ENCODE measurements around the gene E2F1.

E2F1 gene, protein sequence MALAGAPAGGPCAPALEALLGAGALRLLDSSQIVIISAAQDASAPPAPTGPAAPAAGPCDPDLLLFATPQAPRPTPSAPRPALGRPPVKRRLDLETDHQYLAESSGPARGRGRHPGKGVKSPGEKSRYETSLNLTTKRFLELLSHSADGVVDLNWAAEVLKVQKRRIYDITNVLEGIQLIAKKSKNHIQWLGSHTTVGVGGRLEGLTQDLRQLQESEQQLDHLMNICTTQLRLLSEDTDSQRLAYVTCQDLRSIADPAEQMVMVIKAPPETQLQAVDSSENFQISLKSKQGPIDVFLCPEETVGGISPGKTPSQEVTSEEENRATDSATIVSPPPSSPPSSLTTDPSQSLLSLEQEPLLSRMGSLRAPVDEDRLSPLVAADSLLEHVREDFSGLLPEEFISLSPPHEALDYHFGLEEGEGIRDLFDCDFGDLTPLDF

DNA sequence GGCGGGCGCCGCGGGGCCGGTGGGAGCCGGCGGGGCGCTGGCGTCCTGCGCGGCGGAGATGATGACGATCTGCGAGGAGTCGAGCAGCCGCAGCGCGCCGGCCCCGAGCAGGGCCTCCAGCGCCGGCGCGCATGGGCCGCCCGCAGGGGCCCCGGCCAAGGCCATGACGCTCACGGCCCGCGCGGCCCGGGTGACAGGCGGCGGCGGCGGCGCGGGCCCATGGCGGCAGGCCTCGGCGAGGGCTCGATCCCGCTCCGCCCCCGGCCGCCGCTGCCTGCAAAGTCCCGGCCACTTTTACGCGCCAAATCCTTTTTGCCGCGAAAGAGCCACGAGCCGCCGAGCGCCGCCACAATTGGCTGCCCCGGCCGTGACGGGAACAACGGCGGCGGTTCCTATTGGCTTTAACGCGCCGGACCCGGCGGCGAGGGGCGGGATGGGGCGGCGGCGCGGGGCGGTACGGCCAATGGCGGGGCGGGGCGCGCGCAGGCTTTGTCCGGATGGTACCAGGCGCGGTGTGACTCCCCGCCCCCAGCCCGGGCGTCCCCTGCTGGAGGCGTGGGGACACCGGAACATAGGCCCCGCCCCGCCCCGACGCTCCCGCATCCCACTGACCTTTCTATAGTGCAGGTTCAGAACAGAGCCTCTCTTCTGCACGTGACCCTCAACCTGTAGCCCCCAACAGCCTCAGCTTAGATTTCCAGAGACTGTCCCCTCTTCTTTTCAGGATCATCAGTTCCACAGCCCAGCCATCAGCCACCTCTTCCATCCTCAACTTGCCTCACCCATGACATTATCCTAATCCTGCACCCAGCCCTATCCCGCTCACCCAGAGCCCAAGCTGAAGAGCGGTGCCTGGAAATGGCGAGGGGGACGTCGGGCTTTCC lies at the start of gene E2F1:
TSS of gene E2F1 (minus strand) at position 286 of the 884 bp plus-strand sequence. CDS start at position 165, 121 bp downstream.
- peak; percentile 94 for DNase-seq (ENCODE audit: low read depth)

DNA sequence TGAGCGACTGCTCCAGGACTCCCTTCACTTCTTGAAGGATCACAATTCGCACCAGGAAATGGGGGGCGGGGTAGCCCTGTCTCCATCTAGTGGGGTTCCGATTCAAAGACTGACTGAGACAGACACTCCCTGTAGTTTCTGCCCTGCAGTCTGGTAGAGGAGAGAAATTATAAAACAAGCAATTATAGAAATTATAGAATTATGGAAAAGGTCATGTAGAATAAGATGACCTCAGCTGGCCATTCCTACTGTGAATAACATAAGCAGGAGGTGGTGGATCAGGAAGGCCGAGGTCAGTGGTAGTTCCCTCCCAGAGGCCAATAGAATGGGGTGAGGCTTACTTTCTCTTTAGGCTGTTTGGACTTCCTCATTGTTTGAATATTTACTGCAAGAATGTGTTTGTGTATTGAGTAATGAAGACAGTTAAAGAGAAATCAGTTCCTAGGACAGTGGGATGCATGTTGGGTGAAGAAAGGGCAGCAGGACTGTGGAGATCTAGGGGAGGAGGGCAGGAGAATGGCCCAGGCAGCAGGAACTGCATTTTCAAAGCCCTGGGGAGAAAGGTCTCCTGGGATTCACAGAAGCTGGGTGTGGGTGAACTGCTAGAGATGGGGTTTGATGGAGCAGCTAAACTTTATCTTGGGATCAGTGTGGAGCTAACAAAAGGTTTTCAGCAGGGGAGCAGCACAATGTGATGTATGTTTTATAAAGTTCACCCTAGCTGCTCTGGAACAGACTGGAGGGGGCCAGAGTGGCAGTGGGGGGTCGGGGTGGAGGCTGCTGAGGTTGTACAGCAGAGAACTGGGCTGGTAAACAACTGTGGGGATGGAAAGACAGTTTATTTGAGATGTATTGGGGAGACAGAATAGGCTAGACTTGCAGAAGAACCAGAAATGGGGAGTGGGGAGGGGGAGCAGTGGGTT lies 47.7 kb upstream of the E2F1 start:
- DNase-seq (ENCODE audit: low read depth), result no peak

DNA sequence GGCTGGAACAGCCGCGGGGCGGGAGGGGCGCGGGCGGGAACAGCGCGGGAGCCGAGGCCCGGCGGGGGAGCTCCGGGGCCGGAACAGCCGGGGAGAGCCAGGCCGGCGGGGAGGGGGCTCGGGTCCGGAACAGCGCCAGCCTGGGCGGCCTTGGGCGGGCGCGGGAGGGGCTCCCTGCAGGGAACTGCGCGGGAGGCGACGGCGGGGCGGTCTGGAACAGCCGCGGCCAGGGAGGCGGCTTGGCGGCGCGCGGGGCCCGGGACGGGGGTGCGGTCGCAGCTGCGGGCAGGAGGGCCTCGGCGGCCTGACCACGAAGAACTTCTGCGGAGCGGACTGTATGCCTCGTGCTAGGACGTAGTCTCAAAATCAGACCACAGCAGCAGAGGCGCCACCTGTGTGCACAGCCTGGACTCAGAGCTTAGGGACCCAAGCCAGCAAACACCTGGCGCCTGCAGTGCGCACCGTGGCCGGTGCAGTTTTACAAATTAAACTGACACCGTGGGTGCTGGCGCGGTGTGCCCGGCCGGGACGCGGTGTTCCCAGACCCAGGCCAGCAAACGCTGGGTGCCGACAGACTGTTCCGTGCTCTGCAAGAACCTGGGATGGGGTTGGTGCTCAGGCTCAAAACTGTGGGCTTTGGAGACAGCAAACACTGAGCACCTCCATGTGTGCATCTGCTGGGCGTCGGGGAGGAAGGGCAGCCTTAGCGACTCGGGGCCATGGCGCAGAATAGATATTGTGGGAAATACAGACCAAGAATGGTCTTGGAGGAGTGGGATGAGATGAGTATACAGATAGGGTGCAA lies 46.2 kb upstream of the E2F1 start:
- peak; percentile 77 for DNase-seq (ENCODE audit: low read depth)

DNA sequence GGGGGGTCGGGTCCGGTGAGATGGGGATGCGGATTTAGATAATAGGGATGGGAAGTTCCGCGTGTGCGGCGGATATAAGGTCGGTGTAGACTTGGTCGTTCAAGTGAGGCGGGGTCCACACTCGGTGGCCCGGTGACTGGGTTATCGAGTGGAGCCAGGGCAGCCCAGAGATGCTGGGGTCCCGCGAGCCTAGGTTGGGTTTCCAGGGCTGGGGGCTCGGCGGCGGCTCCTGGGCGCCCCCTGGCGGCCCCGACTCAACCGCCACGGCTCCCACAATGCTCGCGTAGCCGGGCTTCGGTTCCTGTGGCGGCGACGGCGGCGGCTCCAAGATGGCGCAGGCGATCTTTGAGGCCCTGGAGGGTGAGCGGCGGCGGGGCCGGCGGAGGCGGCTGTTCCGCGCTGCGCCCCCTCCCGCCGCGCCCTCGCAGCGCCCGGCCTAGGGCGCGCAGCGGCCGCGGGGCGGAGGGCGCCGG lies 45.5 kb upstream of the E2F1 start, which contains the start of gene ZNF341:
TSS of gene ZNF341 (plus strand) at position 304 of the 473 bp plus-strand sequence. CDS start at position 330, 26 bp downstream.
- peak; percentile 85 for DNase-seq (ENCODE audit: low read depth)

DNA sequence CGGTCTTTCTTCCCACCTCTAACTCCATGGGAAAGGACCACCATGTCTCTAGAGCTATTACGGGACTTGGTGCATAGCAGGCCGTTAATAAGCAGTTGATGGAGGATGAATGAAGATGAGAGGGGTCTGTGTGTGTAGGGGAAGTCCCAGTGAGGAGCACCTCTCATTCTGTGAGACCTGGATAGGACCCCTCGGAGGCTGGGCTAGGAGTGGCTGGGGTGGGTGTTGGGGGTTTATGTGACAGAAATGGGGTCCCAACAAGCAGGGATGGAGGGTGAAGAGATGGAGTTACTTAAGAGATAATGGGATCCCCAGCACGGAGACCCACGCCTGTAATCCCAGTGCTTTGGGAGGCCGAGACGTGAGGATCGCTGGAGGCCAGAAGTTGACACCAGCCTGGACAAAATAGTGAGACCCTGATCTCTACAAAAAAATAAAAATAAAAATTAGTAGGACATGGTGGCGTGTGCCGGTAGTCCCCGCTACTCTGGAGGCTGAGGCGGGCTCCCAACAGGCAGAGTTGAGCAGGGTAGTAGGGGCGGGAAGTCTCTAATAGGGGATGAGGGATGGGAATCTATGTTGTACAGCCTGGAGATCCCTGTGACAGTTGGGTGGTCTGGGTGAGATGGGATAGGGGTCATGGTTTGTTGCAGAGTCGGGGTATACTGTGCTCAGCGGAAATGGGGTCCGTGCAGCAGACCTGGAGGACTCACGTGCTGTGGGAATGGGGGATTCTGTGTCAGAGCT lies 44.9 kb upstream of the E2F1 start:
- no peak for DNase-seq (ENCODE audit: low read depth)

DNA sequence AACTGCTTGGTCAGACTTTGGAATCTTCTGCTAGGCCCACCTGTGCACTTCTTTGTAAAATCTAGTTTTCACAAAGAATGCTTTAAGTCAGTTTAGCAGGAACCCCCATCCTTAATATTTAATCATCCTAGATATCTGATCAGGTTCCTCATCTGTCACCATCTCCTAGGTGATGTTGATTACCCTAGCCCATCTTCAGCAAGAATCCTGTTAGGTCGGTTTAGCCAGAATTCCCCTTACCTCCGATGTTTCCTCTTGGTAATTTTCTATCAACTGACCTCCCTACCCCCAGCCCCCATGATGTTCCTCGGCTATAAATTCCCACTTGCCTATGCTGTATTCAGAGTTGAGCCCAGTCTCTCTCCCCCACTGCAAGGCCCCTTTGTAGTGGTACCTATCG lies 42.9 kb upstream of the E2F1 start:
- DNase-seq (ENCODE audit: low read depth), result no peak

DNA sequence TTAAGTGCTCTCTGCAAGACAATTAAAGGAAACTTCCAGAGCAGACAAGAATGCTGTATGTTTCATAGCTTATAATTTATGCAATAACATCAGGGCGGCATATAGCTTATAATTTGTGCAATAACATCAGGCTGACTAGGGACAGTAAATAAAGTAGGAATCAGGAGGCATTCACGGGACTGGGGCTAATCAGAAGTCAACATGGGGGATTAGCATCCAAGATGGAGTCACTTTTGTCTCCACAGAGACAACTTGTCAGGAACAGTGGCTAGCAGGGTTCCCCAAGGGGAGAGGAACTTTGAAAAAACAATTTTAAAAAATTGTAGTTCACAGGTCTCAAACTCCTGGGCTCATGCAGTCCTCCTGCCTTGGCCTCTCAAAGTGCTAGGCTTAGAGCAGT lies 42.3 kb upstream of the E2F1 start:
- DNase-seq (ENCODE audit: low read depth), result no peak

DNA sequence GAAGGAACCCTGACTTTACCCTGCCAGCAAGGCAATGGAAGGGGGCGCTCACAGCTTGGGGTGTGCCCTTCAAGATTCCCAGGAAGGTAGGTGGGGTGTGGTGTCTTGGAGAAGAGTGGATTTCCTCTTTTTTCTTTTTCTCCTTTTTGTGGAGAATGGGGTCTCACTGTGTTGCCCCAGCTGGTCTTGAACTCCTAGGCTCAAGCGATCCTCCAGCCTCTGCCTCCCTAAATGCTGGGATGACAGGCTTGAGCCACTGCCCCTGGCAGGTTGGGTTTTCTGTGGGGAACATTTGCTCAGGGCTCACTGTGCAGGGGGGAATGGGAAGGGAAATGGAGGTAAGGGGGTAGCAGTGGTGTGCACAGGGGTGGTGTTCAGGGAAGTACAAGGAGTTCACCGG lies 41.6 kb upstream of the E2F1 start:
- no peak for DNase-seq (ENCODE audit: low read depth)

DNA sequence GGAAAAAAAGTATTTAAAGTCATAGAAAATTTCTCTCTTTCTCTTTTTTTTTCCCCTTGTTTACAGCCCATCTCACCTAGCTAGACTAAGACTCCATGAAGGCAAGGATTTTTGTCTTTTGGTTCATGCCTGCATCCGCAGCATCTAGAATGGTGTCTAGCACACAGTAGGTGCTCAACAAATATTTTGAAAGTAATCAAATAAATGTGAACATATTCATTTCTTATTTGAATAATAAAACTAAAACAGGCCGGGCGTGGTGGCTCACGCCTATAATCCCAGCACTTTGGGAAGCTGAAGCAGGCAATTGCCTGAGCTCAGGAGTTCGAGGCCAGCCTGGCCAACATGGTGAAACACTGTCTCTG lies 40.9 kb upstream of the E2F1 start:
- no peak for DNase-seq (ENCODE audit: low read depth)

DNA sequence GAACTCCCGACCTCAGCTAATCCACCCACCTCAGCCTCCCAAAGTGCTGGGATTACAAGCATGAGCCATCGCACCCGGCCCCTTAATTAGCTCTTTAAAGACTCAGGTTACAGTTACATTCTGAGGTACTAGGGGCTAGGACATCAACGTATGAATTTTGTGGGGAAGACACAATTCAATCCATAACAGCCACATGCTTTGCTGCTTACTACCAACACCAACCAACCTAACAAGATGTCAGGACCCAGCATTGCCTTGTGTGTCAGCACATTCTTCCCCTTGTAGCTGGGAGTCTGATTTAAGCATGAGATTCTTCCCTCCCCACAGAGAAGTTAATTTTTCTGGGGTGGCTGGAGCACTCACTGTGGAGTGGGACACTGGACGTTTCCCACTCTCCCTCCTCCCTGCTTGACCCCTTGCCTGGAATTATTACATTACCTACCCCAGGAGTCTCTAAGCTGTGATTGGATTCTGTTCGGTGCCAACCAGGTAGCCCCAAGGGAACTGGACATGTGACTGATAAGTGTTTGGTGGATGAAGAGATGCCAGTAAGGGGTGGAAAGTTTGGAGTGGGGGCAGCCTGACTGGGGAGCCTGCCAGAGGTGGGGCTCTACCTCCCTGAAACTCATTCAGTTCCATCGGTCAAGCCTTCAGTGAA lies 39.6 kb upstream of the E2F1 start:
- DNase-seq (ENCODE audit: low read depth), result no peak

DNA sequence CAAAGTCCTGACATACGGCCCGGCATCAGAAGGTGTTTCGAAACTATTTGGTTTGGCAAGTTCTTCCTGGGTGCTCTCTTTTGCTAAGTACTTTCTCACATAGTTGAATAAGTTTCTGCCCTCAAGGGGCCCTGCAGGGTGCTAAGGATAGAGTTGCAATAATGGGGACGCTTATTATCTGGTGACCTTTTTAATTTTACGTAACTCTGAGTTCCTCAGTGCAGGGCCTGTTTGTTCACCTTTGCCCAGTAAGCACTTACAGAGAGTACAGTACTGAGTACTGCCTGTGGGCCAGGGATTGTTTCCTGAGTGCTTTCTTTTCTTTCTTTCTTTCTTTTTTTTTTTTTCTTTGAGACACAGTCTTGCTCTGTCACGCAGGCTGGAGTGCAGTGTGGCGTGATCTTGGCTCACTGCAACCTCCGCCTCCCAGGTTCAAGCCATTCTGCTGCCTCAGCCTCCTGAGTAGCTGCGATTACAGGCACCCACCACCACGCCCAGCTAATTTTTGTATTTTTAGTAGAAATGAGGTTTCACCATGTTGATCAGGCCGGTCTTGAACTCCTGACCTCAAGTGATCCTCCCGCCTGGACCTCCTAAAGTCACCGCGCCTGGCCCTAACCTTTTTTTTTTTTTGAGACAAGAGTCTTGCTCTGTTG lies 38.4 kb upstream of the E2F1 start:
- no peak for DNase-seq (ENCODE audit: low read depth)

DNA sequence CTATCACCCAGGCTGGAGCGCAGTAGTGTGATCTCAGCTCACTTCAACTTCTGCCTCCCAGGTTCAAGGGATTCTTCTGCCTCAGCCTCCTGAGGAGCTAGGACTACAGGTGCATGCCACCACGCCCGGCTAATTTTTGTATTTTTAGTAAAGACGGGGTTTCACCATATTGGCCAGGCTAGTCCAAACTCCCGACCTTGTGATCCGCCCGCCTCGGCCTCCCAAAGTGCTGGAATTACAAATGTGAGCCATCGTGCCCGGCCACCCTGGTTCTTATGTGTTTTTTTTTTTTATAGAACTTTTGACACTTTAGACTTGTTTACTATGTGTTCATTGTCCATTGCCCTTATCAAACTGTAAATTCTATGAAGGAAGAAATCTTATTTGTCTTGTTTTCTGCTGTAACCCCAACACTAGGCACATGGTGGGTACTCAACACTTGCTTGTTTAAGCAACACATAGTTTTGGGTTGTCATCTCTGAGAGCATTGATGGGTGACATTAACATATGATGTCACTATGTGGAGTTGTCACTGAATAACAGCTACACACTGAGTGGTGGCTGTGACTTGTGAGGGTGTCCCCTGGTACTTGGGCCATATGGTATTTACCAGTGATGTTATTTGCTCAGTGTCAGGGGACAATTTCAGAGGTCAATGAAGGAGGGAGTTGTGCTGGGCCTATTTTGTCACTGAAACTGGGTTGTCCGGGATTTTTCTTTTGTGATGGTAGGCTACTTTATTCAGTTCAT lies 35.4 kb upstream of the E2F1 start:
- no peak for DNase-seq (ENCODE audit: low read depth)

DNA sequence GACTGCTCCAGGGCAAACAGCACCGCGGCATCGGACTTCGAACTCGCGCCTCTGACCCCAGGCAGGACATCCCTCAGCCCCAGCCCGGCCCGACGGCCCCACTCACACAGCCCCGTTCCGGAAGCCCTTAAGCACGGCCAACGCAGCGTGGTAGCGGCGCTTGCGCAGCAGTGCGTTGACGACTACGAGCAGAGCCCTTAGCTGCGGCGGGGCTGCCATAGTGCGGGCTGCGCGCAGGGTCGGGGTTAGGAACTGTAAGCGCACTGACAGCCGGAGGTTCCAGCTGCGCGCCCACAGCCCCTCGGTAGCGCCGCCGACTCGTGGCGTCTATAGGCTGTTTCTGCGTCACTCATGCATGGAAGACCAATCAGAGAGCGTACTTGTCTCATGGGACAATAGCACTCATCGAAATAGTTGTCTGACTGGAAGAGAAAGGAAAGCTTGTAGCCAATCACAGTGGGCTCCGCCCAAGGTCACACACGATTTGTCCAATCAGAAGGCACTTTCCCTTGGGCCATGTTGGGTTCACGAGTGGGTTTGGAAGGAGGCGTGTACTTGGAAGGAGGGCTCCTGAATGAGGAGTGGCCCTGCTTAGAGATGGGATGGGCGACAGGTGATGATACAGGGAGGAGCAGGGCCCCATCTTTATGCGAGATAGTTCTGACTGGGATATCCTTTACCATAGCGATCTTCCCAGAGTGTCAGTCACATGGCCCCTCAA lies 34.0 kb upstream of the E2F1 start, which contains the start of gene PXMP4:
TSS of gene PXMP4 (minus strand) at position 322 of the 721 bp plus-strand sequence. CDS start at position 219, 103 bp downstream.
- peak; percentile 75 for DNase-seq (ENCODE audit: low read depth)

DNA sequence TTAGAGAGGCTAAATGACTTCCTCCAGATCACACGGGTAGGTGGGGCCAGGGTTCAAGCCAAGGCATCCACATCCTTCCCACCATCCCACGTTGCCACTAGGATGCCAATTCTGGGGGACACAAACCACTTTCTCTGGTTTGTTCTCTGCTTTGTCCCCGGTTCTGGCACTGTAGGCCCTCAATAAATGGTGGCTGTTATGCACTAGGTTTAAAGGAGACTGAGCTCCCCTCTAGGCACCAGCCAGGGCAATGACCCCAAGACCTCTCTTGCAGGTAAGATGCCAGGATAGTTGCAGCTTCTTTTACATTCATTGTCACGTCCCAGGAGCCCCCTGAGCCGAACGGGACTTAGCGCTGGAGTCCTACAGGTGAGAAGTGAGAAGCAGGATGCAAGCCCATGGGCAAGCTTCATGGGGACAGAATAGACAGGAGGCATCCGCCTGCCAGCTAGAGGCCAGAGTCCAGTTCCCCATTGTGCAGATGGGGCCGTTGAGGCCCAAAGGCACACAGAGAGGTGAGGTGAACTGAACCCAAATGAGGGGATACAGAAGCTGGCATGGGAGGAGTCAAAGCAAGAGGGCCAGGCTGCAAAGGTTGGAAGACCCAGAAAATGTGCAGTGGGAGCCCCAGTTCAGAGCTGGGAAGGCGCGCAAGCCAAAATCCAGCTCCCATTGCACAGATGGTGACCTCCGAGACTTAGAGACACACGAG lies 33.2 kb upstream of the E2F1 start:
- DNase-seq (ENCODE audit: low read depth), result no peak

DNA sequence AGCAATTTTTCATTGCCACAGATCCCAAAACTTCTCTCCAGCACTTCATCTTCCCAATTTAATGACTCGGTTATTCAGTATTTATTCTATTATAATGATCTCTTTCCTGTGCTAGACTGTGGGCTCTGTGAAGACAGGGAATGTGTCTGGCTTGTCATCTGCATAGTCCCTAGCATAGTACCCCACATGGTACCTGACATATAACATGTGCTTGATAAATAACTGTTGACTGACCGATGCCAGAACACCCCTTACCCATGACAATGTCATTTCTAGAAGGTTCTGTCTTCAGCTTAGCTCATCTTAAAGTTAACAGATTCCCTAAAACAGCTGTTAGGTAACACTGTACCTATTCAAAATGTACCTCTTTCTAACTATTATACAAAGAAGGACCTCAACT lies 30.3 kb upstream of the E2F1 start:
- DNase-seq (ENCODE audit: low read depth), result no peak

DNA sequence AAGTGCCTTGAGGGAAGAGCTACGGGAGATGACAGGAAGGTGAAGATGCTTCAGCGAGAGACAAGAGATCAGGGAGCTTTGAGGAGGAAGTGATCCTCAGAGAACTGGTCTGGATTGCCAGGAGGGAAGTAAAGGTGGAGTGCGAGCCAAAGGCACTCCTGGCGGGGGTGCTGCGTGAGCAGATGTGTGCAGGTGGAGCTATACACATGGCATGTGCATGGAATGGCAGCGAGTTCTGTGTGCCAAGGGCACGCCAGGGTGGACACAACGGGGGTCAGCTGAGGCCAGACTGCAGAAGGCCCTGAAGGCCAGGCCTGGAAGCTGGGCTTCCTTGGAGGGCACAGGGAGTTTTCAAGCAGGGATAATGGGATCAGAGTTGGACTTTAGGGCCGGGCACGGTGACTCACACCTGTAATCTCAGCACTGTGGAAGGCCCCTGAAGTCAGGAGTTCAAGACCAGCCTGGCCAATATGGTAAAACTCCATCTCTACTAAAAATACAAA lies 27.7 kb upstream of the E2F1 start:
- no peak for DNase-seq (ENCODE audit: low read depth)

DNA sequence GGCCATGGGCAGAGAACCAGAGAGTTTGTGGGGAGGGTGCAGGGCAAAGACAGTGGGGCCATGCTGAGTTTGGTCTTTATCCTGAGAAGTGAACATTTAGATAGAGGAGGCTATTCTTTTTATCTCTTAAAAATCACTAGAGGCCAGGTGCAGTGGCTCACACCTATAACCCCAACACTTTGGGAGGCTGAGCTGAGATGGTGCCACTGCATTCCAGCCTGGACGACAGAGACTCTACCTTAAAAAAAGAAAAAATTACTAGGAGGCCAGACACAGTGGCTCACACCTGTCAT lies 25.2 kb upstream of the E2F1 start:
- DNase-seq (ENCODE audit: low read depth), result no peak
